GM15510 (cell line): Measurements from ENCODE around the gene SLC35B1.

Source experiments
- POLR2A ChIP-seq: IDR thresholded peaks from 3 replicates; pipeline ENCODE4 v1.6.1; 2011; ENCODE audit warnings: borderline replicate concordance; ENCODE audit not compliant: insufficient read length; ENCODE audit errors: extremely low read depth

SLC35B1 gene, protein sequence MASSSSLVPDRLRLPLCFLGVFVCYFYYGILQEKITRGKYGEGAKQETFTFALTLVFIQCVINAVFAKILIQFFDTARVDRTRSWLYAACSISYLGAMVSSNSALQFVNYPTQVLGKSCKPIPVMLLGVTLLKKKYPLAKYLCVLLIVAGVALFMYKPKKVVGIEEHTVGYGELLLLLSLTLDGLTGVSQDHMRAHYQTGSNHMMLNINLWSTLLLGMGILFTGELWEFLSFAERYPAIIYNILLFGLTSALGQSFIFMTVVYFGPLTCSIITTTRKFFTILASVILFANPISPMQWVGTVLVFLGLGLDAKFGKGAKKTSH

GRCh38 chr17:49707608-49708514 lies at the start of gene SLC35B1:
TSS of gene SLC35B1 (minus strand) at chr17:49707964. CDS start at chr17:49707833, 131 bp downstream.
- peak; percentile 81 for TF ChIP-seq POLR2A

DNA sequence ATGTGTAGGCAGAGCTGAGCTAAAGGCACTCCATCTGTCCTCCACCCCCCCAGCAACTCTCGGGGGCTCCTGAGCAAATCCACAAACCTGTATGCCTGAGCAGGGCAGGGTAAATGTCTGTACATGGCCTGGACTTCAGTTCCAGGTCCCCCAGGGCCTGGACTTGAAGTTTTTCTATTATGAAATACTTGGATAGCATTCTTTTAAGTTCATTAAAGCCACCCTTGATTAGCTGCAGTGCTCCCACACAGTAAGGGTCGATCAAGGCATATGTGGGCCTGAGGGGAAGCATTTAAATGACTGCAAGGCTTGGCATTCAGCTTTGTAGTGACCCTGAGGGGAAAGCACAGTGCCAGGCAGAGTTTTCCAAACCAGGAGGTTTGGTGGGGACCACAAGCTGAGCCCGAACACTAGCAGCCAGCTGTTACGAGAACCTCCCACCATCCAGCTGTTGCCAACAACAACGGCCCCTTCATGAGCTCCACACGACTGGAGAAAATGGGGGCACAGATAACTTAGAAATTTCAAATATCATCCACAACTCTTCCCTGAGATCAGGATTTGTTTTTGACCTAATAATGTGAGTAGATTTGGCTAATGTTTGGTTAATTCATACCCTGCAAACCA lies 49.5 kb upstream of the SLC35B1 start:
- no peak for TF ChIP-seq POLR2A

DNA sequence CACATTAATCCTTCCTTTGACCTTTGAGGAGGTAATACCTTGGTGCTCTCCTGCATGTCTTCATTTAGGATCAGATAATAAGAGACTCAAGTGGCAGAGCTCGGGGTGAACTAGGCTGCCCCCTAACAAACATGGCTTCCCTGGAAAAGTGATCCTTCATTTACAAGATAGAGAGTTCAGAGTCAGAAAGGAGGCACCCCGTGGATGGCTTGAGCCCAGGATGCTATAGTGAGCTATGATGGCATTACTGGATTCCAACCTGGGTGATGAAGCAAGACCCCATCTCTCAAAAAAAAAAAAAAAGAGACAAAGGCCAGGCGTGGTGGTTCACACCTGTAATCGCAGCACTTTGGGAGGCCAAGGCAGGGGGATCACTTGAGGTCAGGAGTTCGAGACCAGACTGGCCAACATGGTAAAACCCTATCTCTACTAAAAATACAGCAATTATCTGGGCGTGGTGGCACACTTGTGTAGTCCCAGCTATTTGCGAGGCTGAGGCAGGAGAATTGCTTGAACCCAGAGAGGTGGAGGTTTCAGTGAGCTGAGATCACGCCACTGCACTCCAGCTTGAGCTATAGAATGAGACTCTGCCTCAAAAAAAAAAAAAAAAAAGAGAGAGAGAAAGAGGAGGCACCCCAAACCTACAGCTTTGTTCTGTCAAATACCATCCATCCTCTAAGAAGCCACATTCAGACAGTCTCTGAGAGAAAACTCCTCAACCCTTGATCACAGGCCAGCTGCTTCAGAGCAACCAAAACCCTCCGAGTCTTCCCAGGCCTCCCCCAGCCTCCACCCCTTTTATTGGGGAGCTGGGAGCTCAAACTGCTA lies 48.8 kb upstream of the SLC35B1 start:
- no peak for TF ChIP-seq POLR2A

DNA sequence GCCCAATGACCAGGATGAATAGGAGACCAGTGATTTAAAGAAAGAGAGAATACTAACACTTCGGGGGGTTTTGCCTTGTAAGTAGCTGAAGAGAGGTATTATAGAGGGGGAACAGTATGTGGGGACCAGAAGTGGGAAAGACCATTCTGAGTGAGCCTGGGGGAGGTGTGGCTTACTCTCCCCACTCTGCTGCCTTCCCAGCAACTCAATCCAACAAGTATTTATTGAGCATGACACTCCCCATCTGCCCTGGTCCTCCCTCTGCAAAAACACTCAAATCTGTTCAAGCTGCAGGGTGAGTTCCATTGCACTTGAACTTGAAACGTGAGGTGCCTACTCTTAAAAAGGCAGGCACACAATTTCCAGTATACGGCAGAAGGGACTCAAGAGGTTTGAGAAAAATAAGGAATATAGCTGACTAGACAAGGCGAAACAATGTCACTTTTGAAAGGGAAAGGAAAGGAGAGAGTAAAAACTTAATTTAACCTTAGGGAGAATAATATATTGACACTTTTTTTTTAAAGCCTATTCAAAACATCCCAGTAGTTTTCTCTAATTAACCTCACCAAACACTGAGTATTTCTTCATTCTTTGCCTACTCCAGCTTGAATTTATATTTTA lies 48.0 kb upstream of the SLC35B1 start:
- no peak for TF ChIP-seq POLR2A

- TF ChIP-seq POLR2A, result no peak
These were observed 46.2 kb upstream of the SLC35B1 start for GRCh38 chr17:49753959-49754391.

- TF ChIP-seq POLR2A, result no peak
These were observed 44.7 kb upstream of the SLC35B1 start for GRCh38 chr17:49752508-49752907.

DNA sequence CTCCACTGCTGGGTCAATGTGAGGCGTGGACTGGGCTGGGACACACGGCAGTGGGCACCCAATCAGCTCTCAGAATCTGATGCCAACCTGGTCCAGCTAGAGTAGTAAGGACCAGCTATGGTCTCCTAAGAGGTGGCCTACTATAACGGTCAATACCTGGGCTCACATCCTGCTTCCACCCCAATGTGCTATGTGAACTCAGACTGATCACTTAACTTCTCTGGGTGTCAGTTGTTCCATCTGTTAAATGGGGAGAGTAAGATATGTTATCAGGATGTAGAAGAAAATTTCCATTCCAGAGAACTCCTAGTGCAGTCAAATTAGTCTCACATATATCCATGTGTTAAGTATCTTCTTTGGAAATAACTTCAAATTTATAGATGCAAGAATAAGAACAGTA lies 42.0 kb upstream of the SLC35B1 start:
- no peak for TF ChIP-seq POLR2A

DNA sequence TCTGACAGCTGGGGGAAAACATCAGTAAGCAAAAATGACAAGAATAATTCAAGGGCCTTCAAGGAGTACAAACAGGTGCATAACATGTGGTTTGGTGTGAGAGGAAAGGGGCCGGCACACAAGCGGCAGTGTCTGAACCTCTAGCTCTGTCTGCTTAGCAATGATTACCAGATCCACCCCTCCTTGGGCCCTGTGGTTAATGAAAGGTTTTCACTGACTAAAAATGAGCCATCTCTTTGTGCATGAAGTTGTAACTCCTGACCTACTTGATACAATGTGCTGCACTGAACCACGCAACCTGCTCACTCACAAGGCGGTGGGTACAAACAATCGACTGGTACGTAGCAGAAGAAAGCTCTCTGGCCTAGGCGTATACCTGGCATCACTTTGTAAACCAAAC lies 41.0 kb upstream of the SLC35B1 start:
- no peak for TF ChIP-seq POLR2A

GRCh38 chr17:49748223-49748622 lies 40.5 kb upstream of the SLC35B1 start:
- TF ChIP-seq POLR2A, result no peak

DNA sequence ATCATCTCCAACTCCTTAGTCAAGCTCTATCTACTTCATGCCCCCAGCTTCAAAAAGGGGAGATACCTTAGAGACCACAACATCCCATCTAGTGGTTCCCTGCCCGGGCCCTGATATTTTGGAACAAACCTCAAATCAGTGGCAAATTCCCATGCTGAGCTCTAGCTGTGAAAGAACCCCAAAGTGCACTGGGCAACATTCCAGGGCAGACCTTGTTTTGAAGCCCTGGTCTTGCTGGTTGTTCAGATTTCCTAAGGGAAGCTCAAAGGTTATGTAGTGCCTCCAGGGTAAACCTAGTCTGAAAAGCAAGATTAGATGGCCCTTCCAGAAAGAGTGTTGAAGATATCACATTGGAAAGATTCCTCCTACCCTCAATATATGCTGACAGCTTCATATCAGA lies 39.9 kb upstream of the SLC35B1 start:
- no peak for TF ChIP-seq POLR2A

GRCh38 chr17:49746791-49747490 lies 39.2 kb upstream of the SLC35B1 start:
- TF ChIP-seq POLR2A, result peak; percentile 44

DNA sequence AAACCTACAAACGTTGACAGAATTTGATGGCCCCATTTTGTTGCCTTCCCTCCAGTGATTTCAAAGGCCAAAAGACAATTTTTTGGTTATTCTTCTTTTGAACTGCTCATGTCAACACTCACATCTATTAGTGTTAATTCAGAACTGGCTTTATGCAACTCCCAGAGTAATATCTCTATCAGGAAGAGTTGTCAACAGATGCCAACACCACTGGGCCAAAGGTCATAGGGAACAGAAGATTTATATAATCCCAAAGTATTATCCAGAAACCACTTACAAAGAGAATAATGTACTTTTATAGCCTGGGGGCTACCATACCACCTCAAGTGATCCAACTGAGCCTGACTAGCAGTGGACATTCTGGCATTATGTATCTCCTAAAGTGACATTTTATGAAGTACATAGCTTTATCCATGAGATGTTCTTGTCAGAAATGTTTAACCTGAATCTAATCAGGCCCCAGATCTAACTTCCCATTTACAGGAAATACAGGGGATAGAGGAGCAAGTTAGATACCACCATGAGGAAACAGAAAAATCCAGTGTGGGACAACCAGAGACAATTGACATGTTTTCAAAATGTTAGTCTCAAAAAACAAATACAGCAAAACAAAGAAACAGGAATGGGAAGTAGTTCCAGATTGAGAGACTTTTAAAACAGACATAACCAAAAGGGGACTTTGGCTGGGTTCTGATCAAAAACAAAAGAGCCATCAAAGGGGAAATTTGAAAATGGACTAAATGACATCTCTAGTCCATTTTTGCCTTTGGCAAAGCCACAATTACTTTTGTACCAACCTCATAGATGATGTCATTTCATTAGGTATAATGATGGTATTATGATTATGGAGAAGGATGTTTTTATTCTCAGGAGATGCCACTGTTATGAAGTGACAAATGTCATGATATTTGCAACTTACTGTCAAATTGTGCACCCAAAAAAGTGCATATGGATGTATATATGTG lies 37.7 kb upstream of the SLC35B1 start:
- no peak for TF ChIP-seq POLR2A
